Stimulated activated CD8-positive, alpha-beta memory T cell treated with anti-CD3 and anti-CD28 coated beads, Interleukin-15, amount 100 ng/mL, for 1 hour (primary cell): ENCODE data around the gene TSPAN6.

Experiments
- DNase-seq: peaks from one replicate; pipeline ENCODE4 v3.0.0-alpha.2; 2020; ENCODE audit warnings: low read depth

TSPAN6 gene, protein sequence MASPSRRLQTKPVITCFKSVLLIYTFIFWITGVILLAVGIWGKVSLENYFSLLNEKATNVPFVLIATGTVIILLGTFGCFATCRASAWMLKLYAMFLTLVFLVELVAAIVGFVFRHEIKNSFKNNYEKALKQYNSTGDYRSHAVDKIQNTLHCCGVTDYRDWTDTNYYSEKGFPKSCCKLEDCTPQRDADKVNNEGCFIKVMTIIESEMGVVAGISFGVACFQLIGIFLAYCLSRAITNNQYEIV

DNA sequence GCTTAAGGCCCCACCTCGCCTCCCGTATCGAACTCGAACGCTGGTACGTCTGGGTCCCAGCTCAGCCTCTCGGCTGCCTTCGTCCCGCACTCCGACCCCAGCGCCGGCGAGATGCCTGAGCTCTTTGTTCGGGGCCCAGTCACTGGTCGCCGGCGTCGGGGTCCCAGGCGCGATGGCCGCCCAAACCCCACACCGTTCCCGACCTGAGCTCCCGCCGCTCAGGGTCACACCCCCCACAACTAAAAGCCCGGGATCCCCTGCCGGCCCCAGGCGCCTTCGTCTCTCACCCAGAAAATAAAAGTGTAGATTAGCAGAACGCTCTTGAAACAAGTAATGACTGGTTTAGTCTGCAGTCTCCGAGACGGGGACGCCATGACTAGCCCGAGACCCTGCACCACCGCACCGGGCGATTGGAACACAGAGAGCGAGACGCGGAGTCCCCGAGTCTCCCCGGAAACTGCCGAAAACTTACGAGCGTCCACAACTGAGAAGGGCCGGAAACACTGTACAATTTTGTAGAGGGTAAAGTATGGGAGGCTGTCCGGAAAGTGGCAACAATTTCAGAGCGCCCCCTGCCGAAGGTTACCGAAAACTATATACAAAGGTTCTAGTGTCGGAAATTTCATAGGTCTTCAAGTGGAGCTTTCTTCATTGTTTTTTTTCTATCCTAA is at the start of gene TSPAN6:
TSS of gene TSPAN6 (minus strand) at position 486 of the 671 bp plus-strand sequence. CDS start at position 374, 112 bp downstream.
- DNase-seq = peak; percentile 36

DNA sequence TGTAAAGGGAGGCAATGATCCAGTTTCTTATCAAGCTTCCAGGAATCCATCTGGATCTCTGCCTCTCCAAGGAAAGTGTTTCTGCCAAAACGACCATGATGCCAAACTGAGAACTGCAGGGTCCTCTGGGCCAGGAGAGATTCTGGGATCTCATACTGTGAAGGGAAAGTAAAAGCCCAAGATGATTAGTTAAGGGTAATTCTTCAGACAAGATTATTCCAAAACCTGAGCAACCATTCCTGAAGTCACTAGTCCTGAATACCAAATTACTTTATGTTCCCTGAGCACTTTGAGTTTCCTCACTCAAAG is 49.3 kb upstream of the TSPAN6 start:
- DNase-seq = no peak

GRCh38 chrX:100685284-100685996 is 48.8 kb upstream of the TSPAN6 start:
- peak; percentile 14 for DNase-seq

DNA sequence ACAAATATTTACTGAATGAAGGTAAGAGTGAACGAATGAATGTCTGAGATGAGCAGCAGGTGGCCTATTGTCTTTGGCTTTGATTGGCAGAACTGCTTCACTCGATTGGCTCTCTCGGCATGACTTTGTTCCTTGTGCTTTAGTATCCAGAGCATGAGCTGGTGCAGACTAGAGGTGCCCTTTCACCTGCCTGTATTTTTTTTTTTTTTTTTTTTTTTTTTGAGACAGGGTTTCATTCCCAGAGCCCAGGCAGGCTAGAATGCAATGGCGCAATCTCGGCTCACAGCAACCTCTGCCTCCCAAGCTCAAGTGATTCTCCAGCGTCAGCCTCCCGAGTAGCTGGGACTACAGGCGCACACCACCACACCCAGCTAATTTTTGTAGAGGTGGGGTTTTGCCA is 46.3 kb upstream of the TSPAN6 start:
- DNase-seq = no peak

- DNase-seq = no peak
These were observed 45.0 kb upstream of the TSPAN6 start for GRCh38 chrX:100681599-100681998.

DNA sequence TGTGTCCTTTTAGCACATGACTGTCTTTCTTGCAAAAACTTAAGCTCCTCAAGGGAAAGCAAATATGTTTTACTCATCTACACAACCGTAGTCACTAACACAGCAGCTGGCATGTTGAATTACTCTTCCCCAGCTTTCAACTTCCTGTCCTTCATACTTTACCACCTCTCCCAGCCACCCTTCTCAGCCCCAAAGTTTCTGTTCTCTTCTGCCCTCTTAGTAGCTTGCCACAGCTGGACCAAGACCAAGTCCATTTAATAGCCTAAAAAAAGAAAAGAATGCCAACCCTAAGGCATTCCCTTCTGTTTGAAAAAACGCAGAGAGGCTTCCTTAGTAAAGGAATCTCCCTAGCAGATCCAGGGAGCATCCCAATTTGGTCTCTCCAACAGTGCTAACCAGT is 44.1 kb upstream of the TSPAN6 start:
- no peak for DNase-seq

DNA sequence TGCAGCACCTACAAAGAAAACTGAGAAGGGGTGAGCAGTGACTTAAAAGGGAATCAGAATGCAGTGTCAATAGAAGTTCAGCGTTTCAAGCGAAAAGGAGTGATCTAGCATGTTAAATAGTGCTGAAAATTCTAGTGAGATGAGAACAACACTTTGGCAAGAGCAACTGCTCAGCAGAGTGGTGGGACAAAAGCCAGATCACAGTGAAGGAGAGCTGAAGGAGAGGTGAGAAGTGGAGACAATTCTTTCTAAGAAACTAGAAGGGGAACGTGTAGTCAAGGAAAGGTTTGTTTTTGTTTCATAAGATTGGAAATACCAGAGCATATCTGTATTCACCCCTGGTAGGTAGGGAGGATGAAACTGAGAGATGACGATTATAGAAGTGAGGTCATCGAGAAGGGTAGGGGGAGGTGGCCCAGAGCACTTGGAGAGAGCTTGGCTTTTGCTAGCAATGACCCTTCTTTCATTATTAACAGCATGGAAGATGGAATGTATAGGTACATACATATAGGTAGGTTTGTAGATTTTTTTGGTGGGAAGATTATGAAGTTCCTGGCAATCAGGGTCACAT is 41.1 kb upstream of the TSPAN6 start:
- DNase-seq = no peak

GRCh38 chrX:100674705-100675104 is 38.1 kb upstream of the TSPAN6 start:
- no peak for DNase-seq

GRCh38 chrX:100673397-100673953 is 36.9 kb upstream of the TSPAN6 start:
- no peak for DNase-seq

DNA sequence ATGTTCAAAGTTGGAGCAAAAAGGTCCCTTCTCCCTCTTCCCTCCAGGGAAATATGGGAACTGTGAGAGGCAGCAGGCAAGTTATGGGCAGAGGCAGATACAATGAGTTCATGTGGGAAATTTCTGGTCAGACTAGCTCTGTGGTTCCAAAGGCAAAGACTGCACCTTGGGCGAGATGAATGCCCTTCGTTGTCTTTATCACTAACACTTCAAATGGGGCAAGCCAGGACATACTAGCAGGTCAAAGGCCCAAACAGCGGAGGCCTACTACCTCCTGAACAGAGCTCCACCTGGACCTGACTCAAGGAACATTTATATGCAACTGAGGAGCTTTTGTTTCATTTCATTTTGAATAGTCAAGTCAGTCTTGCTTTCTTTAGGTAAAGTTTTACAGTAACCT is 36.4 kb upstream of the TSPAN6 start:
- no peak for DNase-seq

DNA sequence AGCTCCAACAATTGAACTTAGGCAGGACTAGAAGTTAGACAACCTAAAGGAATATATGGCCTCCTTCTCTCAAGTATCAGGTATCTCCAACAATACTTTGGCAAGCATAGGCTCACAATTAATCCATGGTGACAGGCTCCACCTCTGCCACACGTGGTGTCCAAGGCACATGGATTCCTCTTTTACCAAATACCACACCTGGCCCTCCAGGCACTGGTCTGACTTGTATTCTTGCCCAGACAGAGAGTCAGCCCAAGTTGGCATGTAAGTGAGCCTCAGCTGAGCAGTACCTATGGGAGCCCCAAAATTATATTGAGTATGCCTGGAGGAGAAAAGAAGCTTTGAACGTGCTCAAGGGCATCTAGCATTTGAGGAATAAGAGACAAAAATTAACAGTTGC is 27.0 kb upstream of the TSPAN6 start:
- no peak for DNase-seq

DNA sequence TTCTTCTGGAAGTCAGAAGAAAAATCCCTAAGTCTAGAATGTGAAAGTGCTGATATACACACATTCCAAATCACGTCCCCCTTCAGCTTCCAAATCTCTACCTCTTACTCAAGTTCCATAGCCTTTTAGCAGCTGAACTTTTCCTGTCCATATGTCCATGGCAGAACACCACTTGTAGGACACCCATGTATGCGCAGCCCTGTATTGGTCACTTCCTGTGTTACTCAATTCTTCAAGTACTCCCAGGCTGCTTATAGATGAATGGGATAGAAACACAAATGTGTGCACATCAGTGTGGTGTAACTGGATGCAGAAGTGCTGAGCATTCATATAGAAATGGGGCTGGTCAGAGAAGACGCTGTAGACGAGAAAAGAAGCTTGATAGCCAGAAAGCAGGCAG is 26.2 kb upstream of the TSPAN6 start:
- DNase-seq = no peak

DNA sequence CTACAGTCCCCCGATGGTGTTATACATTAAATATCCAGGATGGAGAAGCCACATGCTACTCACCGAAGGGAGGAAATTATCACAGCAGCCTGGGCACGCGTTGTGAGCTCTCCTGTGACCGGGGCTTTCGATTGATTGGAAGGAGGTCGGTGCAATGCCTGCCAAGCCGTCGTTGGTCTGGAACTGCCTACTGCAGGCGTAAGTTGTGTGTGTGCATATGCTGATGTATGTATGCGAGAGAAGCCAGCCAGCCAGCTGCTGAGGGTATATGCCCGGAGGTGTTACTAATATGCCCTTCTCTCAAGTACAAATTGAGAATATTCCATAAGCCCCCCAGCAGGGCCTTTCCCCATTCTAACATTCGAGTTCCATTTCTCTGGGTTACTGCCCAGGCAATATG is 25.6 kb upstream of the TSPAN6 start:
- DNase-seq = no peak

DNA sequence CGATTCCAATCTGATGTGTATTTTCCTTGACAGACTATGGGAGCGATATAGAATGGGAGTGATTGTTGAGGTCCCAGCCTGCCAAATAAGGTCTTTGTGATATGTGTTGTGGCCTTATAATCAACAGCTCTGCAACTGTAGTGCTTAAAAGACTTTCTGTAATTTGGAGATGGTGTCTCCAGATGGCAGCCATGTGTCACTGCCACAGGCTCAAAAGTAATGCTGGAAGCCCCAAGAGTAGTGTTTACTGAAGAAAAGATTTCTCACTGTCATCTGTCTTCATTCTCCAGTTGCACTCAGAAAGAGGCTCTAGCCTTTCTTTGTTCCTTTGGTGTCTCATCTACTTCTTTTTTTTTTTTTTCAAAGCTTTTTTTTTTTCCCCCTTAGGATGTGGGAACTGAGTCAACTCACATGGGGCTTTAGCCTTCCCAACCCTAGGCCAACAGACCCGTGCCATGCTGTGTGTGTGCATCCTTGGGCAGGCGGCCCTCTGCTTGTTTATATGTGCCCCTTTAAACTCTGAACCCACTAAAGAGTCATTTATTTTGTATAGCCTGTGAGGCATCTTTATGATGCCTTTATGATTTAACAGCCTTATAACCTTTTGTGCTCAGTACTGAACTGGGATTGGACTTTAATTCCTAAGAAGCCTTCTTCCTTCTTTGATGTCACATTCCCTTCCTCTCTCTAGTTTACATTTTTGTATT is 23.0 kb upstream of the TSPAN6 start:
- no peak for DNase-seq

DNA sequence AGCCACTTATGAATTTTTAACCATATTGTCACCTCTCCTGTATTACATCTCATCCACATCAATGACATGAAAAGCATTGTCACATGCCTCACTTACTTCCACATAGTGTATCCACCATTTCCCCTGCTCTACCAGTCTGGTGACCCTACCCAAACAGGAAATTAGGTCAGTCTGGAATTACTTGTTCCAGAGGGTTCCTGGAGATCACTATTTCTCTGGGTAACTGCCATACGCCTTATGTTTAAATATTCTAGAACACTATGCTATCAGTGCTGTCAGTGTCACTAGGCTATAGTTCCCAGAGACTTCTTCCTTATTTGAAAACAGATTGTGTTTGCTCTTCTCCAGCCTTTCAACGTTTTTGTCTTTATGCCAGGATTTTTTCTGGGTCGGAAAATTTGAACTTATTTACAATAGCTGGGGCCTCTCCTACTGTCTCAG is 22.4 kb upstream of the TSPAN6 start:
- DNase-seq = no peak

DNA sequence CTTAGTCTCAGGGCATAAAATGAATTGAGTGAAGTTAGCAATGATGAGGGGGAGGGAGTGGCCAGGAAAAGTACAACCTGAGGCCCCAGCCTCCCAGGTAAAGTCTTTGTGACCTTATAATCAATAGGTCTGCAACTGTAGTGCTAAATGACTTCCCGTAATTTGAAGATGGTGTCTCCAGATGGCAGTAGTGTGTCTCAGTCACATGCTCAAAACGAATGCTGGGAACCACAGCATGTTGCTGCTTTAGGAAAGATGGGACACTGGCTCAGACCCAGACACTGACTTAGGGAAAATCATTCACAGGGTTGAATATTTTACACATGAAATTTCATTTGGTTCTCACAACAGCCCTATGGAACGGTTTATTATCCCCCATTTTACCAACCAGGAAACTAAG is 17.7 kb upstream of the TSPAN6 start:
- DNase-seq = no peak

DNA sequence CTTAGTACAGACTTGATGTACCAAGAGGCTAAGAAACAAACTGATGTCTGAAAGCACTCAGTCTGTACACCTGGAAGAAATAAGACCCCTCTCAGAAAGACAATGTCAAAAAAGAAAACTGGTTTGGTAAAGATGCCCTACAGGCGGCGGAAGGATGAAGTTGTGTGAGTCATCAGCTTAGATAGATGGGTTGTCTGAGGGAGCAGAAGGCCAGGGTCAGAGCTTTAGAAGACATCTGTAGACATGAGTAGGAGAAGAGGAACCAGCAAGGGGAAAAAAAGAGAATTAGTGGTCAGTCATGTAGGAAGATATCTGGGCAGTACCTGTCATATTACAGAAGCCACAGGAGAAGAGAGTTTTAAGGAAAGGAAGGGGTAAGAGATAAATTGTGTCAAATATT is 15.7 kb upstream of the TSPAN6 start:
- DNase-seq = no peak

- DNase-seq = no peak
These were observed 14.2 kb upstream of the TSPAN6 start for GRCh38 chrX:100650841-100651240.

- no peak for DNase-seq
These were observed 13.1 kb upstream of the TSPAN6 start for GRCh38 chrX:100649550-100650356.

DNA sequence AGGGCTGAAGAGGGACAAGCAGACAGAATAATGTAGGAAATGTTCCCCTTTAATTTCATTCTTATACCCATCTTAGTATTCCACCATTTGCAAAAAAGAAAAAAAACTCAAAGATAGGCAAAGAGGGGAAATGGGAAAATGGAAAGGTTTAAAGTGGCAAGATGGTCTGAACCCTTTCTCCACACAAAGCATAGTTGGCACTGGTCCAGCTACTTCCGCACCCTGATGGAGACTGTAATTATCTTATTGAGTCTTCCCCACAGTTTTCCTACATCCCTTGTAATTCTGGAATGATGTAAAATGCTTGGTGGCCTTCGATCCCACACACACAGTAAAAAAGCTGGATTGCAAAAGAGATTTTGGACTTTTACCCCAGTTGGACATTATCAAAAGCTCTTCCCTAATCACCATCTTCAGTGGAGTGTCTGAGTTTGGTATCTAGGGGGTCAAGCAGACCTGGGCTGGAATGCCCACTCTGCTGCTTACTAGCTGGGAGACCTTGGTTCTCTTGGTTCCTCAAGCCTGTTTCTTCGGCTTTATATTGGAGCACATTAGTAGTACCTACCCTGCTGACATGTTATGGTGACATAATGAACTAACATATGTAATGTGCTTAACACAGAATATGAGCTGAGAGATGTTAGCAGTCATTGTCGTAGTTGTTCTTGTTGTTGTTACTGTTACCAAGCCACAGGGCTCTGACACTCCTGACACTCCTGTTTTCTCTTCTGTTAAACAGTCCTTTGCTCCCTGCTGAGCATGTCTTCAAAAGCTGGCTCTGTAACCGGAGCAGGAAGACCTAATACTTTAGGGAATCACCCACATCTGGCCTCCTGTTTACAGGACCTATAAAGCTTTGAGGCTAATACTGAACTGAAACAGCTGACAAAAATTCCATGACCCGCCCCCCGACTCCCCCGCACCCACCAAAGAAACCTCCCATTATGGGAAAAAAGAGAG is 12.1 kb upstream of the TSPAN6 start:
- no peak for DNase-seq
